Activated T-cell treated with anti-CD3 and anti-CD28 coated beads for 4 hours (primary cell): ENCODE results near the gene ENPP6.
"Not testable (repeated sequence)": the region's sequence is repeated elsewhere in the genome, so short reads cannot be mapped to it uniquely, and the experiment has no call there.

Experiments
- DNase-seq: peaks from one replicate; pipeline ENCODE4 v3.0.0-alpha.2; 2020

The ENPP6 gene

DNA sequence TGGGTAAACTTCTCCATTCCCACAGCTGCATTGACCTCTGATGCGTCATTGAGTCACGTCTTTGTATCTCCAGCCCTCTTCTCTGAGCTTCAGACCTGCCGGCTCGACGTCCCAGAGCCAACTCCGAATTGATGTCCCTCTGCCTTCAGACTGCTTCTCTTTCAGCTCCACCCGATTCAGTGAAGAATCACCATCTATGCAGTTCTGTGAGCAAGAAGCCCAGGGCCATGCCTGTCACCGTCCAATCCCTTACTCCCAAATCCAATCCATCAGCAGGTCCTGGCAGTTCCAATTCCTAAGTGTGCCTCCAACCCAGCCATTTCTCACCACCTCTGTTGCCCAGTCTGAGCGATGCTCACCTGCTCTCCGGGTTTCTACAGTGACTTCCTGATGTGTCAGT is 70.7 kb downstream of the ENPP6 start:
- no peak for DNase-seq

DNA sequence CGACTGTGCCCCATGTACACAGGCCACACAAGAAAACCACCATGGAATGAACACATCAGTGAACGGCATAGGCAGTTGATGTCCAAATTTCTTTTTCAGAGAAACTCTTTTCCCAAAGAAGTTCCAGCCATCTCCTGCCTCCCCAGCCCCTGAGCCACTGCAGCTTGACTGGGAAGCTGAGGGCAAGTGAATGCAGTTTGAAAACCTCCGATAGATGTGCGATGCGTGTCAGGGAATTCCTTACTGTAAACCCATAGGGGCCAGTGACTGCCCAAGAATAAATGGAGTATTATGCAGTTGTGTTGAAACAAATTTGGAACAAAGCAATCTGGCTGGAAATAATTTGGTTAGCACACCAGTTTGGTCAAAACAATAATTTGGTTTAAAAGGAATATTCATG is 72.1 kb downstream of the ENPP6 start:
- DNase-seq: no peak

DNA sequence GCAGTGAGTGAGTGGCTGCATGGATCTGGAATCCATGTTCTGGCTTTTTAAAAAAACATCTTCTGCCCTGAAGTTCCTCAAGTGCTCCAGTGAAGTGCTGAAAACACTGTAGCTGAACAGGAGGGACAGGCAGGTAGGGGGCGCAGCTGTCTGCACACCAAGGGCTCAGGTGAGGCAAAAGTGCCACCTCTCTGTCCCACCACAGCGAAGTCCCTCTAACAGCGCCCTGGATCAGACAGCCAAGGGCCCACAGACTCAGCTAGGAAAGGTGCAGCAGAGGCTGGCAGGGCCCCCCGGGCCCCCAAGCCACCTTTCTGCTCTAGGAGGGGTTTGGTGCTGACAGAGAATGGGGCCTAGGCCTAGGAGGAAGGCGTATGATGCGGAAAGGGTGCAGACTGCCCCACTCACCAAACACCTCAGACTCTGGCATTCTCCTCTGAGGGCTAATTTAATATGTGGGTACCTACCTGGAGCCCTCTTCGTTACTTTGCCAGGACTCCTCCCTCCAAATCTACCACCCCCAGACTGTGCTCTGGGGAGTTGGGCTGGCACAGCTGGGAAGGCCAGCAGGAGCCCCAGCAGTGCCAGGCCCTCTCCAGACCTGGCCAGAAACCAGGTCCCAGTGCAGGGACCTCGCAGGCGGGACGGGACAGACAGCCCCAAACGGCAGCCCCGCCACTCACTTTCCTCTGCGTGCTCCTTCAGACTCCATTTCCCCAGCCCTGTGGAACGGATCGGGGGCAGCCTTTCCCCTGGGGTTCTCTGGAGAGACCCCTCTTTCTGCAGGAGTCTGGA is 73.7 kb downstream of the ENPP6 start:
- DNase-seq: no peak

DNA sequence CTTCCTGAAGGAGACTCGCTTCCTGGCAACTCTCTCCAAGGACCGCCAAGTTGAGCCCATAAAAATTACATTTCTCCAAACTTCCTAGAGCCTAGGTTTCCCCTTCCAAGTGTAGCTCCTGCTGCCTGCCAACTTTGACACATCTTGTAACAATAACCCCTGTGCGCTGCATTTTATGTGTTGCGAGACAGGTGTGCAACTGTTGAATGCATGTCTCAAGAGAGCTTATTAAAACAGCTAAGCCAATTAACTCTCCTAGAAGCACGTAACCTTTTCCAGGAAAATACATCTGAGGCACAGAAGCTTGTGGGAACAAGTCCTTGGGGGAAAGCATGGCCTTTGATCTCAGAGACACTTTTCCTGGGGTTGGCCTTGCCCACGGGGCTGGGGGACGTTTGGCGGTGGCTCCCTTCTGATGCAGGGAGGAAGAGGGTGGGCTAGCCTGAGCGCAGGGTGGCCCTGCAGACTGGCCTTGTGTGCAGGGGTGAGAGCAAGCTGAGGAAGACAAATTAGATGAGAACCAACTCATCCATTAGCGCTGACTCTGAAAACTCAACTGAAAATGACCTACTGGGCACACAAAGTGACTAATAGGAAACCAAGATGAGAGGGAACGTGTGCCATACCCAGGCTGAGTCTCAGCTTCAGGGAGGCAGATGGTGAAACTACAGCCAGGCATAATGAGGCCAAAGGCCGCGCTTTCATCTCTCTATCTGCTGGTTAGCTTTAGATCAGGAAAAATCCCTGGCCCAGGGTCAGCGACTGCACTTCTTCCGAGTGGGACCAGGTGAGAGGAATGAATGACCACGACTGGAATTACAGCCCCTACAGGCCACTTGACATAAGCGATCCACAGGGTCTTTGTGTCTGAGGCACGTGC is 75.3 kb downstream of the ENPP6 start:
- DNase-seq: no peak

DNA sequence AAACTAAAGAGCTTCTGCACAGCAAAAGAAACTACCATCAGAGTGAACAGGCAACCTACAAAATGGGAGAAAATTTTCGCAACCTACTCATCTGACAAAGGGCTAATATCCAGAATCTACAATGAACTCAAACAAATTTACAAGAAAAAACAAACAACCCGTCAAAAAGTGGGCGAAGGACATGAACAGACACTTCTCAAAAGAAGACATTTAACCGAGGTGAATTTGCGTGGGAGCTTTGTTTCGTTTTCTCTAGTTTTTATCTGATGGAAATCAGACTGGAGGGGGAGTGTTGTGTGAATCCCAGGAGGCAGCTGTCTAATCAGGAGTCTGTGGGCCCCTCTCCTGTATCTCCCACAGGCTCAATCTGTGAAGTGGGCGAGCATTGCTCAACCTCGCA is 76.8 kb downstream of the ENPP6 start:
- not testable (repeated sequence) for DNase-seq

DNA sequence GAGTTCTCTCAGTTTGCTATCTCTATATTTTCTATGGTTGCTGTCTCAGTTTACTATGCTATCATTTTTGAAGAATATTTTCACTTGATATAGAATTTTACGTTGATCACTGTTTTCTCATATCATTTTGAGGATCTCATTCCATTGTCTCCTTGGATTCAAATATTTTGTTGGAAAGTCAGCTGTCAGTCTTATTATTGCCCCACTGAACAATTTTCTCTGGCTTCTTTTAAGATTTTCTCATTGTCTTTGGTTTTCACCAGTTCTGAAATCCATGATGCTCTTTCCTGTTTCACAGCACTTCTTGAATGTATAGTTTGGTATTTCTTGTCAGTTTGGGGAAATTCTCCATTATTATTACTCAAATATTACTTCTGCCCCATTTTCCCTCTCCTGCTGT is 81.1 kb downstream of the ENPP6 start:
- no peak for DNase-seq

DNA sequence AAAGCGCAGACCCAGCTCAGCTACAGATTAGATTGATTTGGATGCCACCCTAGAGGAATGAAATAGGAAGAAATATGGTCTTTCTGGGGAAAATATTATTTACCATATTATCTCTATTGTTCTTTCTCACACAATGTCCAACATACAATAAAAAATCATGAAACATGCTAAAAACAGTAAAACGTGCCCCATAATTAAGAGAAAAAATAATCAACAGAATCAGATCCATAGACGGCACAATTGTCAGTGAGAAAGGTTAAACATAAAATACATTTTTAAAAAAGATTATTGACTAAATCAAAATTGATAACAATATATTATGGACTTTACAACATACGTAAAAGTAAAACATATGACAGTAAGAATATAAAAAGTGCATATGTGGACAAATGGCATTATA is 90.9 kb downstream of the ENPP6 start:
- no peak for DNase-seq

DNA sequence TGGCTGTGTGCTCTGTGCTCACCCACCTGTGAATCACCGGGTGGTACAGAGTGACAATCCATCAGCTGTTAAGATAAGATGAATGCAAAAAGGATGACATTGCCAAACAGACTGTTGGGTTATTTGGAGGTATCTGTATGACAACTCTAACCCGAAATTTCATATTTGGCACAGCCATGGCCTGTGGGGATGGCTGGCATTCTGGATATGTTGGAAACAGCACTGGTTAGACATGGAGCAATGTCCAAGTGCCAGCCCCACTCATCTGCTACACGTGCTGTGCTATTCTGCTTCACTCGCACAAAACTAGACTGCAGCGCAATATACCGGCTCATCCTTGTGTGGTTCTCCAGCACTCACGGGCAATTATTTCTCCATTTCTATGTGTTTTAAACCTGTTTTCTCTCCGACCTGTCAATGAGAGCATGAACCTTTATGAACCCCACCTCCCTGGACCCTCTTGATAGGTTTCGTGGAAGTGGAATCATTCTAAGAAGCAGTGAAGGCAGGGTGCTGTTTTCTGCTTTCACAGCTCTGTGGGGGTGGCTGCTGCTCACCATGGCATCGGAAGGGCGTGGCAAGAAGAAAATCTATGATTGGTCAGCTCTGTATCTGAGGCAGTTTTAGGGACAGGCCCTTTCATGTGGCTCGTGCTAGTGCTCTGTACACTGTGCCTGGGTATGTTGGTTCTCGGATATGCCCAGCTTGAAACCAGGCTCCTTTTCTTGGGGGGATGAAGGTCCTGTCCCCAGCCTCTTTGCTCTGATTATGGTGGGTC is 94.9 kb downstream of the ENPP6 start:
- no peak for DNase-seq

DNA sequence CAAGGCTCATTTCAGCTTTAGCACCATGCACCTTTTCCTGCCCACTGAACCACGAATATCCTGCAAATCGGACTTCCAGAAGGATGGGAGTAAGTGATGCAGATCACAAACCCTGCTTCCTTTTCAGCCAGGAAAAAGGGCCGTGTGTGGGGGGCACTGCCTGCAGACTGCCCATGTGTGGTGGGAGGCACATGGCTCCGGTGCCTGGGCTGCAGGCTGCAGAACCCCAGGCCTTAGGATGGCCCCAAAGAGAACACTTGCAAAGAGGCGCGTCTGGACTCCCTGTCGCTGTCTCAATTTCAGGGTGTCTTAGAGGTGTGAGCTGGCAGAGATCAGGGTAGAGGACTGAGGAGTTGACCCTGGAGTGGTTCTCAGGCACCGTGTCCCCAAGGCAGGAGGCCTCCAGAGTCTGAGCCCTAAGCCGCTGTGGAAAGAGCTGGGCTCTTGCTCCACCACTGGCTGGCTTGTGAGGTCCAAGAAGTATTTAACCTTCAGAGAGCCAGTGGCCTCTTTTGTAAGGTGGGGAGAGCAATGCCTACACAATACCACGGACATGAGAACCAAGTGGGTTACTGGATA is 97.0 kb downstream of the ENPP6 start:
- DNase-seq: no peak

DNA sequence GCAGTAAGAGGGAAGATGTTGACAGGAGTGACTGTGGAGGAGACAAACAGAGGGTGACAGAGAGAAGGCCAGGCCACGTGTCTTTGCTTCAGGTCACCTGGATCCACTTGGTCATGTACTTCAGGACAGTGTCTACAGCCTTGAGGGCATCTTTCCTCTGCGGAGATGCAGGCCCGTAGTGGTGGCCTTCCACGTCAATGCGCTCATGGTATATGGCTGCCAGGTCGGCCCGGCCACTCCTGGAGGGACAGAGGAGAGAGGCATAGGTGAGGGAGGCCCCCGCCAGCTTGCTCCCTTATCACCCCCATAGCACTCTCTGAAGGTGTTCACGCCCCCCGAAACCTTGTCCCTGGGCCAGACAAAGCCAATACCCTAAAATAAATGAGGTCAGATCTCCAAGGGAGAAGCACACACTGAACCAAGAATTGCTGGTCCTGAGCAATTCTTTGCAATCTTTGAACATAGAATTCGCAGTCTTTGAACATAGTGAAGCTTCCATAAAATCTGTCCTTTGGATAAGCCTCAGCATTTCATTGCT is 99.9 kb downstream of the ENPP6 start:
- DNase-seq: no peak

DNA sequence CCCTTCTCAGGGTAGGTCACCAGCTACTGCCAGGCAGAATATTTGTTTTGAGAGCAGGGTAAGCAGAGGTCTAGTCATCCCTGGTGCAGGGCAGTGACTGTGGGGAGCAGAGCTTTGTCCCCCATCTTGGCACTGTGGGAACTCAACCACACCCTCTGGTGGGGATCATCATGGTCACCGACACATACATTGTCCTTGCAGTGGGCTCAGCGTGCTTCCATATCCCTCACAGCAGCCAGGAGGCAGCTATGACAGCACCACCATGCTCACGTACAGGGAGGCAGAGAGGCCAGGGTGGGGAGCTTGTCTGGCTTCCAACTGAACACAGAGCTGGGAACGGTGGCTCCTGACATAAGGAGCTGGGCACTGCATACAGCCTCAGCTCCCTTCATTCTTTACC is 102.3 kb downstream of the ENPP6 start:
- DNase-seq: no peak

DNA sequence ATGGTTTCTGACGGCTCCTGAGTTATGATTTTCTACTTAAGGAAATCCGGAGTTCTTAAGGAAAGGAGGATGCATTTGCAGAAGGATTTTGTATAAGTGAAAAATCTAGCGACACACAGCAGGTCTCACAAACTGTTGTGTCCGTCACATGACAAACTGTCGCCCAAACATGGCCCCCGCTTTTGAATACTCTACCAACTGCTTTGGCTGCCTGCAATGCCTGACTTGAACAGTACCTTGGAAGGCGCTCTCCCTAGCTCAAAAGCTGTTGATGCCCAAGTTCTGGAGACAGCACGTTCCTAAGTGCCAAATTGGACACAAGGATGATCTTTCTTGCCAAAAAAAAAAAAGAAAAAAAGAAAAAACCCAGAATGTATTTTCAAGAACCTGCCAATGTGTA is 103.2 kb downstream of the ENPP6 start:
- no peak for DNase-seq

DNA sequence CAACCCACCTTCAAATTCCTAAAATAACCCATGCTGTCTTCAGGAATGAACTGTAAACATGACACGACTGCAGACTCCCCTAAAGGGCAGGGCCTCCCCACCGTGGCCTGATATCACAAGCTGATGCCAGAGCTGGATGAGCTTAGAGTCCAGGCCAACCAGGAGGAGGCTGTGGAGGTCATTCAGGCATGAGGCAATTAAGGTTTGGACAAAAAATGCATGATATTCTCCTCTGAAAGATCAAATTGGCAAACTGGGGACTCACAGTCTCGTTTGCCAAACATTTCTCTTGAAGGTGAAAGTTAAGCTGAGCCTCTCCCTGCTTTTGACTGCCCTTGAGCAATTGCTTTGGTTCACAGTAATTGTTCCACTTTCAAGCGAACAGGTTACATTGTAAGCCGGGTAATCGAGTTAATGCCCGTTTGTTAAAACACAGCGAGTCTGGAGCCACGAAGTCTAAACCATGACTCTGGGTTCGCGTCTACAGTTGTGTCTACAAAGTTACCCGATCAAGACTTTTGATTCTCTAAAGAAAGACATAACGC is 105.6 kb downstream of the ENPP6 start:
- no peak for DNase-seq

DNA sequence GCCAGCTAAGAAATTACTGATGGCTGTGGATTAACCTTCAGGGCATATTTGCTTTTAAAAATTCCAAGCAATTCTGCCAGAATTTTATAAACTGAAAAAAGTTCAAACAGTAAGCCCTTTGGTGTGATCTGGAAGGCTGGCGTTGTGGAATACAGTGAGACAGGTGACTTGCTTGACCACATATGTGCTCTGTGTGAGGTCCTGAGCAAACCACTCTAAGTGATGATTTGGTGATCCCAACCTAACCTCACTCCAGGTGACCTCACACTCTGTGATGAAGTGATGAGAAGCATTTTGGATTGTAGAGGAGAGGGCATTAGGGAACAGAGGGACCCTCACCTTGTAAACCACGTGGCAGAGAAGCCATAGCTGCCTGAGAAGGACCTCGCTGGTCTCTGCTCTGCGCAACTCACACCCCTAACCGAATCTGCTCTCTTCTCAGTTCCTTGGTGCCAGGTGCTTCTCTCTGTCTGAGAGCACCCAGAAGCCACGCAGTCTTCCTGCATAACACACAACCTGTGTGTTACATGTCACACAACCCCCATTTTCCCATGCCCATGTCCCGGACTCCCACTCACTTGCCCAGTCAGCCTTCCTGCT is 106.3 kb downstream of the ENPP6 start:
- no peak for DNase-seq

DNA sequence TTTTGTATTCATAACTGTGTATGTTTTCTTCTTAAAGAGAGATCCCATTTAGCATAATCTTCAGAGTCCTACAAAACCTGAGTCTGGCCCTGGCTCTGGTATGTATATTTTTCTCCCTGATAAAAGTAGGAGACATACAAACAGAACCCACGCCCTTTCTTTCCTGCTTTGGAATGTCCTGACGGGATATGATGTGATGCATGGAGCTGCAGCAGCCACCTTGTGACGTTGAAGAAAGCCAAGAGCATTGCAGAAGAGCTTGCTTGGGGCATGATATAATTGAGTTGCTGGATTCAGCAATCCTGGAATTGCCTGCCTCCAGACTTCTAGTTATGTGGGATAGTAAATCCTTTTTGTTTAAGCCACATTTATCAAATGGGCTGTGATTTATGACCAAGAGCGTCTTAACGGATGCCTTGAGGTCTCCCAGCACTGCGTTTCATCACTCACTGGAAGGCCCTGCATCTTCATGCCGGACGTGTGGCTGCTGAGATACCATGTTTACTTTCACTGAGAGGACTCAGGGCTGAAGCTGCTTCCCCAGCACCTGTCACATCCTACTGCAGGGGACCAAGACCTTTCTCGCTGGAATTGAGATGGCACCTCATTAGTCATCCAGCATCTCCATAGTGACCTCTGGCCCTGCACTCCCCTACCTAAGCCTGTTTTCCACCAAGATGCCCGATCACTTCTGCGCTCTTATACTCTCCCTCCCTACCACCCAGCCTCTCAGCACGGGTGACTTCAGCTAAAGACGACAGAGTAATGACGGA is 107.0 kb downstream of the ENPP6 start:
- no peak for DNase-seq

DNA sequence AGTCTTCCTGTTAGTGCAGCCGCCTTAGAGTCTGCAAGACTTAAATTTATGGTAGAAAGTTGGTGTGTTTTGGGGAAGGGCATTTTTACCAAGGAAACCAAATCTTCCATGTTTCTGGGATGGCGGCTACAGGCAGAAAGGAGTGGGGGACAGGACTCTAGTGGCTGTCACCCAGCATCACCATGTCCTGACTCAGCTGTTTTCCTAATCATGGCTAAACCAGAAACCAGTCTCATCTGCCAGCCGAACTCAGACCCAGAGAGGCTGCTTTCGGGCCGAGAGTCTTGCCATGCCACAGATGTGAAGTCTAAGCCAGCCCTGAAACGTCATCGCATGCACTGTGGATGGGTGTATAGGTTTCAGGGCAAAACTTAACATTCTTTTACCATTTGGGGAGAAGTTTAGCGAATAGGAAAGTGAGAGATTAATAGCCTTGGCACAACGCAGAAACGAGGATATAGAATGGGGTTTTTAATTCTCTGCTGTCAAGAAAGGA is 109.6 kb downstream of the ENPP6 start:
- DNase-seq: no peak

DNA sequence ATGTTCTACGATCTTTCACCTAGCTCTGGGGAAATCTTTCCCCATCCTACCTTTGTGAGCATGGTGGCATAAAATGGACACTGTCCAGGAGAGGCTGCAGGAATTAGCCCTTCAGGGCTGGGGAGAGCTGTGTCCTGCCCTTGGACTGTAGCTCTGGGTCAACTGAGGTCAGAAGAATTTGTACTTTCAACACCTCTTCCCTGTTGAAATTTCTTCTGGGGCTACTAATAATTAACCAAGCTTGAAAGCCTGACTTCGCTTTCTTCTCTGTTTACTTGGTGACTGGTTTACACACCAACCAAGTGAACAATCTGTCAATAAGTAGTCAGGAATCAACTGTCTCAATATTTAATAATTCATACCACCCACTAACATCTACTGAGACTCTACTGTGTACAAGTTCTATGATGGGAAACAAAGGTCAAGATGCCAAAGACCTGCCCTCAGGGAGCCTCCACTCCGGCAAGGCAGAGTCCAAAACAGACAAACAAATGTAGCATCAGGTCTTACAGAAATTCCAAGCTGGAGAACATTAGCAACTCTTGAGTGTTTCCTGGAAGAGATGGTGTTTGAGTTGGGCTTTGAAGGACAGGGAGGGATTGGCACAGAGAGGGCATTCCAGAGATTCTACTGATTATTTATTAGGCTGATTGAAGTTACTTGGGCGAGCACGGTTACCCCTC is 113.1 kb downstream of the ENPP6 start:
- DNase-seq: no peak

DNA sequence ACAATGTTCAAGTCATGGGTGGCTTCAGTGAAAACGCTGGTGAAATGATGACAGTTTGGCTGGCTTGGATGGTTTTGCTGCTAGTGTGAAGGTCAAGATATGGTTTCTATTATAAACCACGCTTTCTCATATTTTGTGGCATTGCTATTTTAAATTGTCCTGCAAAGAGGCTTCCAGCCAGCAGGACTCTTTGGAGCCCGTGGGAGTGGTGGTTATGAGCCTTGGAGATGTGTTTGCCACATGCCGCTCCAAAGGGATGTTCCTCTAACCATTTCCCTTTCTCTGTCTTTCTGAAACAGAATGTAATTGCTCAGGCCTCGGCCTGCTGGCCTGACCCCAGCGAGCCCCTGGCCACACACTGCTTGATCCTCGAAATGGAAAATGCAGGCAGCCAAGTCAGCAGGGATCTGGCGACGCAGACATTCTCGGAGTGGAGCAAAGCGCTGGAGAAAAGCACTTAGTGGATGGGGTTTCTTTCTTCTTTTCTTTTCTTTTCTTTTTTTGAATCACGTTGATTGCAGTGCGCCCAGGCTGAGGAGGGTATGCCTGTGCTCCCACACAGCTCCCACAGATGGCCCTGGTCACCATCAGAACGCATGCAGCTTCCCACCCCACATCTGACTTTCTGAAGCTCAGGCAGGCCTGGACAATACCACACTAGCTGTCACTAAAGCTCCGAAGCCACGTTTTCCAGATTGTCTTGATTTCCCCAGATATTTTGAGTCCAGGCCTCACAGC is 114.0 kb downstream of the ENPP6 start:
- DNase-seq: no peak

DNA sequence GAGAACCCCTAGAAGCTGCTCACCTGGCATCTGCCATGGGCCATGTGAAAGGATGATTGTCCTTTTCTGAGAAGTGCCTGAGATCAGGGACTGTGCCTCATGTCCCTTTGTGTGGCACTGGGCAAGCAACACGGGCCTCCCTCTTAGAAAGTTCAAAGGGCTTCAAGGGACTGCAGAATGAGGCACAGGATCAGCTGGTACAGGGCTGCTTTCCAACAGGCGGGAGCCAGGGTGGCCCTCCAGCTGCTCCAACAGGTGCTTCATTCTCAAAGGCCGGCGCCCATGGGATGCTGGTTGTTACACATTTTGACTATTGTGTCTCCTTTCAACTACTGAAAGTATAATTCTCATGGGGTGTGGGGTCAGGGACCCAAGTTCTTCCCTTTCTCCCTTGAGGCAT is 114.7 kb downstream of the ENPP6 start:
- DNase-seq: no peak

DNA sequence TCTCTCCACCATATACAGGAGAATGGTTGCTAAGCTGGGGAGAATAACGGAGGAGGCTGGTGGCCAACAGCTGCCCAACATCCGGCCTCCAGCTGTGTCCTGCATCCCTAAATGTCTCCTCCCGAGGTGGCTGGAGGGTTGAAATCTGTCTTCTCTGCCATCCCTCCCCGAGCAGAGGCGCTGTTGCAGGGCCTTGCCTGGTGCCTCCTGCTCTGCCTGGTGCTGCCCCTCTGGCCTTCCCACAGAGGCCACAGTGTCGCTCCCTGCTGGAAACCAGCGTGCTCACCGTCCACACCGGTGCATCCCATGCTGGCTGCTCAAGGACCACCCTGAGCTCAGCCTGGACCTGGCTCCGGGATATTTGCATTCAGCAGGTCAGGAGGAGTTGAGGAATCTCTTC is 115.2 kb downstream of the ENPP6 start:
- no peak for DNase-seq
